ENCODE results near the gene LAMC2. TPM values are rescaled to one million over a fixed set of nuclear protein-coding genes. Genes with fewer than 3 reads are reported as not detected.

Gene LAMC2
- total and polyA plus RNA-seq, 2 donors (not counting 1 experiment from before 2014, with no cell fraction given) = 0.99 to 3.9 TPM

DNA sequence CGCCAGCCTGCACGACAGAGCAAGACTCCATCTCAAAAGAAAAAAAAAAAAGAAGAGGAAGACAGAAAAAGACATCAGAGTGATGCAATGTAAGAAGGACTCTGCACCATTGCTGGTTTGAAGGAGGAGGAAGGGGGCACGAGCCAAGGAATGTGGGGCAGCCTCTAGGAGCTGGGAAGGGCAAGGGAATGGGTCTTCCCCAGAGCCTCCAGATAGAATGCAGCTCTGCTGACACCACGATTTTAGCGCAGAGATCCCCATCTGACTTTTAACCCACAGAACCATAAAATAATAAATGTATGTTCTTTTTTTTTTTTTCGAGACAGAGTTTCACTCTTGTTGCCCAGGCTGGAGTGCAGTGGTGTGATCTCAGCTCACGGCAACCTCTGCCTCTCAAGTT lies 33.9 kb upstream of the LAMC2 start:
- Histone ChIP-seq H2AFZ (ENCODE audit: low read length) (no peak overlapping the region), H3K27ac (ENCODE audit: insufficient read depth, low read length) (no peak overlapping the region), H3K79me2 (ENCODE audit: control insufficient read depth, insufficient read depth, low read length) (no peaks in the 10 kb centered on the region), H3K9ac (ENCODE audit: insufficient read depth, low read length) (no peak overlapping the region), H4K20me1 (ENCODE audit: control insufficient read depth, extremely low read depth, insufficient read depth, low read length) (no peaks in the 10 kb centered on the region), H3K4me1 (ENCODE audit: control insufficient read depth, extremely low read depth, insufficient read depth, low read length) (no peaks in the 10 kb centered on the region), H3K4me3 (replicated peaks in 1 of 4; ENCODE audit: control extremely low read depth in 1 of 4, insufficient read depth in 1 of 4, low read depth in 3 of 4, low read length in 4 of 4) (no peak overlapping the region), H3K4me2 (ENCODE audit: extremely low read depth, insufficient read depth, low read length) (no peak overlapping the region), H3K9me3 (ENCODE audit: control insufficient read depth, insufficient read depth, low read depth, low read length) (no peaks in the 10 kb centered on the region), H3K27me3 (ENCODE audit: control insufficient read depth, insufficient read depth, low read length) (no peaks in the 10 kb centered on the region), H3K36me3 (ENCODE audit: control insufficient read depth, insufficient read depth, low read length) (no peaks in the 10 kb centered on the region)
- no peak for DNase-seq (ENCODE audit: low read depth in 2 of 2)
- TF ChIP-seq, protein P1, sequence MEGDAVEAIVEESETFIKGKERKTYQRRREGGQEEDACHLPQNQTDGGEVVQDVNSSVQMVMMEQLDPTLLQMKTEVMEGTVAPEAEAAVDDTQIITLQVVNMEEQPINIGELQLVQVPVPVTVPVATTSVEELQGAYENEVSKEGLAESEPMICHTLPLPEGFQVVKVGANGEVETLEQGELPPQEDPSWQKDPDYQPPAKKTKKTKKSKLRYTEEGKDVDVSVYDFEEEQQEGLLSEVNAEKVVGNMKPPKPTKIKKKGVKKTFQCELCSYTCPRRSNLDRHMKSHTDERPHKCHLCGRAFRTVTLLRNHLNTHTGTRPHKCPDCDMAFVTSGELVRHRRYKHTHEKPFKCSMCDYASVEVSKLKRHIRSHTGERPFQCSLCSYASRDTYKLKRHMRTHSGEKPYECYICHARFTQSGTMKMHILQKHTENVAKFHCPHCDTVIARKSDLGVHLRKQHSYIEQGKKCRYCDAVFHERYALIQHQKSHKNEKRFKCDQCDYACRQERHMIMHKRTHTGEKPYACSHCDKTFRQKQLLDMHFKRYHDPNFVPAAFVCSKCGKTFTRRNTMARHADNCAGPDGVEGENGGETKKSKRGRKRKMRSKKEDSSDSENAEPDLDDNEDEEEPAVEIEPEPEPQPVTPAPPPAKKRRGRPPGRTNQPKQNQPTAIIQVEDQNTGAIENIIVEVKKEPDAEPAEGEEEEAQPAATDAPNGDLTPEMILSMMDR (conservative IDR thresholded peaks at IDR 0.05 in 1 of 2, IDR thresholded peaks at IDR 0.05 in 1 of 2; ENCODE audit: low read depth in 1 of 2, low read length in 2 of 2) = no peak
- no peak for TF ChIP-seq EZH2 (IDR thresholded peaks at IDR 0.05; ENCODE audit: low read length, missing control alignments)

DNA sequence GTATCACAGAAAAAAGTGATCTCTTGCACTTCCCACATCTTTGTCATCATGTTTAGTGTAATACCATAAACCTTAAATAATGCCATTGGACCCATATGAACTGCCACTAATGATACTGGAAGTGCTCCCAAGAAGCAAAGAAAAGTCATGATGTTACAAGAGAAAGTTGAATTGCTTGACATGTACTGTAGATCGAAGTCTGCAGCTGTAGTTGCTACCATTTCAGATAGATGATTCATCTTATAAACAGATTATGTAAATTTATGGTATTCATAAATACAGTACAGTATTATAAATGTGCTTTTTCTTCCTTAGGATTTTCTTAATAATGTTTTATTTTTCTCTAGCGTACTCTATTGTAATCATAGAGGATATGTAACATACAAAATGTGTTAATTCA lies 30.1 kb upstream of the LAMC2 start:
- TF ChIP-seq EZH2 (IDR thresholded peaks at IDR 0.05; ENCODE audit: low read length, missing control alignments) = no peak
- TF ChIP-seq, protein P1 (conservative IDR thresholded peaks at IDR 0.05 in 1 of 2, IDR thresholded peaks at IDR 0.05 in 1 of 2; ENCODE audit: low read depth in 1 of 2, low read length in 2 of 2) = no peak
- no peak overlapping the region for H3K4me2 ChIP-seq (ENCODE audit: extremely low read depth, insufficient read depth, low read length)

DNA sequence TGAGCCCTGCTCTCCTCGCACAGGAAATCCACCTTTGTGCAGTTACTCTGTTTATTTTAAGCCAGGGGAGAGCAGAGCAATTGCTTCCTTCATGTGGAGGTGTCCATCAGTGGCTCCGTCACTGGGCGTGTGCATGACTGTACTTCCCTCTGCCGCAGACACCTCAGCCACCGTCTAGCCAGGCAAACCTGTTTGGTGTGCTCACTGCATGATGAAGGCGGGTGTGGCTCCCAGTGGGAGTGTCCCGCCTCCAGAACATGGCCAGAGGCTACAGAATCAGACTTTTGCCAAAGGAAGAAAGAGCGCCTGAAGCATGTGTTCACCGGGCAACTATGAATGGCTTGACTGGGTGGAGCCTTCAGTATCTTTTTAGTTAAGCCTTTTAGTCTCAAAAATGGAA lies 26.1 kb upstream of the LAMC2 start:
- peaks cover 17% of the 10 kb centered on the region for H3K4me1 ChIP-seq (ENCODE audit: control insufficient read depth, extremely low read depth, insufficient read depth, low read length)
- H3K4me2 ChIP-seq (ENCODE audit: extremely low read depth, insufficient read depth, low read length) = no peak overlapping the region
- TF ChIP-seq, protein P1 (conservative IDR thresholded peaks at IDR 0.05 in 1 of 2, IDR thresholded peaks at IDR 0.05 in 1 of 2; ENCODE audit: low read depth in 1 of 2, low read length in 2 of 2) = no peak
- TF ChIP-seq EZH2 (IDR thresholded peaks at IDR 0.05; ENCODE audit: low read length, missing control alignments) = no peak
- no peaks in the 10 kb centered on the region for H3K79me2 ChIP-seq (ENCODE audit: control insufficient read depth, insufficient read depth, low read length)
- H3K4me3 ChIP-seq (replicated peaks in 1 of 4; ENCODE audit: control extremely low read depth in 1 of 4, insufficient read depth in 1 of 4, low read depth in 3 of 4, low read length in 4 of 4) = no peak overlapping the region
- peak in 1 of 2 donors; percentile 87 for DNase-seq (ENCODE audit: low read depth in 2 of 2)
- no peaks in the 10 kb centered on the region for H4K20me1 ChIP-seq (ENCODE audit: control insufficient read depth, extremely low read depth, insufficient read depth, low read length)
- H3K36me3 ChIP-seq (ENCODE audit: control insufficient read depth, insufficient read depth, low read length) = no peaks in the 10 kb centered on the region
- no peak overlapping the region for H3K27ac ChIP-seq (ENCODE audit: insufficient read depth, low read length)
- H3K9ac ChIP-seq (ENCODE audit: insufficient read depth, low read length) = no peak overlapping the region
- H3K27me3 ChIP-seq (ENCODE audit: control insufficient read depth, insufficient read depth, low read length) = no peaks in the 10 kb centered on the region
- H3K9me3 ChIP-seq (ENCODE audit: control insufficient read depth, insufficient read depth, low read depth, low read length) = no peaks in the 10 kb centered on the region
- H2AFZ ChIP-seq (ENCODE audit: low read length) = no peak overlapping the region

More for the DNA sequence above, 30.1 kb upstream of the LAMC2 start:
- no peak overlapping the region for H3K27ac ChIP-seq (ENCODE audit: insufficient read depth, low read length)
- H3K4me1 ChIP-seq (ENCODE audit: control insufficient read depth, extremely low read depth, insufficient read depth, low read length) = no peaks in the 10 kb centered on the region
- H3K36me3 ChIP-seq (ENCODE audit: control insufficient read depth, insufficient read depth, low read length) = no peaks in the 10 kb centered on the region
- peak in 1 of 2 donors; percentile 56 for DNase-seq (ENCODE audit: low read depth in 2 of 2)
- no peak overlapping the region for H3K4me3 ChIP-seq (replicated peaks in 1 of 4; ENCODE audit: control extremely low read depth in 1 of 4, insufficient read depth in 1 of 4, low read depth in 3 of 4, low read length in 4 of 4)
- H3K9me3 ChIP-seq (ENCODE audit: control insufficient read depth, insufficient read depth, low read depth, low read length) = no peaks in the 10 kb centered on the region
- H3K9ac ChIP-seq (ENCODE audit: insufficient read depth, low read length) = no peak overlapping the region
- no peaks in the 10 kb centered on the region for H4K20me1 ChIP-seq (ENCODE audit: control insufficient read depth, extremely low read depth, insufficient read depth, low read length)
- no peak overlapping the region for H2AFZ ChIP-seq (ENCODE audit: low read length)
- H3K79me2 ChIP-seq (ENCODE audit: control insufficient read depth, insufficient read depth, low read length) = no peaks in the 10 kb centered on the region
- H3K27me3 ChIP-seq (ENCODE audit: control insufficient read depth, insufficient read depth, low read length) = no peaks in the 10 kb centered on the region
